Stimulated activated CD4-positive, alpha-beta T cell treated with anti-CD3 and anti-CD28 coated beads, Interleukin-4, amount 100 ng/mL, for 48 hours (primary cell): Measurements from ENCODE around the gene GPR141.

Experiments used
- DNase-seq, 2 donors: peaks; one replicate each; pipeline ENCODE4 v3.0.0-alpha.2; 2020; ENCODE audit warnings: low read depth in 2 of 2

GPR141 gene

DNA sequence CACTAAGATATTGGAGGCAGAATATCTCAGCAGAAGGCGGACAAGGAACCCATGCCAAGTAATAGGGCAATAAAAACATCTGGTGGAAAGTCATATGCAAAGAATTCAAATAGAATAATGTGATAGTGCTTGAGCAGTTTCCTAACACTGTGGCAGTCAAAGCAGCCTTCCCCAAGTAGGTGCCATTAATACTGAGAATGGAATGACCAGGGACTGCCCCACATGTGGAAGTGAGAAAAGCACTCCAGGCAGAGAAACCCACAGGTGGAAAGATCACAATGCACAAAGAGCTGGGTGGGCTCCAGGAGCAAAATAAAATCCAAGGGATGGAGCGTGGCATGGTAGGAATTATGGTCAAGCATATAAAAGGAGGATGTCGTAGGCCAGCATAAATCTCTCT is 100.4 kb downstream of the GPR141 start:
- DNase-seq = no peak

- no peak for DNase-seq
Observed at GRCh38 chr7:37786741-37787569, 103.4 kb downstream of the GPR141 start.
